Adipose tissue (tissue), 3 donors: Measurements from ENCODE around the gene GGT5. TPM values are rescaled to one million over a fixed set of nuclear protein-coding genes. Genes with fewer than 3 reads are reported as not detected.
A peak's percentile ranks its signal among the peaks of the same experiment; 100 is the strongest.
"Not testable (repeated sequence)": the region's sequence is repeated elsewhere in the genome, so short reads cannot be mapped to it uniquely, and the experiment has no call there.

Source experiments
- H3K27ac ChIP-seq: one replicate; pipeline ENCODE4 v1.5.1; 2013; ENCODE audit warnings: low read depth, low read length
- WGBS, 3 donors: extraction: QIAGEN DNeasy Blood & Tissue Kit; methylation state at CpG; one replicate each; pipeline ENCODE4 v1.1.7; 2013; 5-methylcytosine and 5-hydroxymethylcytosine counted together
- polyA plus RNA-seq, 3 donors: library from polyadenylated mRNA; stranded (reverse); fragments of 200-250 nt; gene quantifications; one replicate each; pipeline ENCODE4 v1.2.3, GENCODE V29; 2013
- donor health status: healthy with polysubstance abuse.
- donor health status: Bipolar disorder and iron deficiency.
- donor health status: healthy.

Gene GGT5
- polyA plus RNA-seq, 3 donors = 15.7 to 68.7 (median 51.3) TPM

DNA sequence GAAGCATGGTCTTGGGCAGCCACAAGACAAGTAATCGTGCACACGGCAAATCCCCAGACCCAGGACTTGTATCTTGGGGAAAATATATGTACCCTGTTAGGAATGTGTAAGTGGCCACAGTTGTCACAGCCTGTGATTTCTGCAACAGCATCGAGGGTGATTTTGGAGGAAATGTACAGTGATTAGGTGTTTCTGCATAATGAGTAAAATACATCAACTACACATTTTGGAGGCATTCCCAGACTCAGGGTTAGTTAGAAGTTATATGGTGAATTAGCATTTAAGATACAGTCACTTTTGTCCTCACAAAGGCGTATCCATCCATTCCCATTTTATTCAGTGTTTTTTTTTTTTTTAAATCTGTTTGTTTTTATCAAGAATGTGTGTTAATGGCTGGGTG is 35.2 kb downstream of the GGT5 start:
- H3K27ac ChIP-seq = no peak overlapping the region
- 69 to 89% (median 74%) methylated on average over 4 of the region's 4 CpGs for WGBS, 3 donors

DNA sequence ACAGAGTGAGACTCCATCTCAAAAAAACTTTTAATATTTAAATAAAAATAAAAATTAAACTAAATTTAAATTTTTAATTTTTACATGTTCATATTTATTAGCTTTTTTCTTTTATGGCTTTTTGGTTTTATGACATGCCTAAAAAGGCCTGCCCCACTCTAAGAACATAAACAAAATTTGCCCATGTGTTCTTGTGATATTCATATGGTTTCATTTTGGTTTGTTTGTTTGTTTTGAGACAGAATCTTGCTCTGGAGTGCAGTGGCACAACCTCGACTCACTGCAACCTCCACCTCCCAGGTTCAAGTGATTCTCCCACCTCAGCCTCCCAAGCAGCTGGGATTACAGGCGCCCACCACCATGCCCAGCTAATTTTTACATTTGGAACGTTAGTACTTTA is 35.9 kb downstream of the GGT5 start:
- no peak overlapping the region for H3K27ac ChIP-seq
- 82 to 88% (median 85%) methylated on average over 3 of the region's 3 CpGs for WGBS, 3 donors

DNA sequence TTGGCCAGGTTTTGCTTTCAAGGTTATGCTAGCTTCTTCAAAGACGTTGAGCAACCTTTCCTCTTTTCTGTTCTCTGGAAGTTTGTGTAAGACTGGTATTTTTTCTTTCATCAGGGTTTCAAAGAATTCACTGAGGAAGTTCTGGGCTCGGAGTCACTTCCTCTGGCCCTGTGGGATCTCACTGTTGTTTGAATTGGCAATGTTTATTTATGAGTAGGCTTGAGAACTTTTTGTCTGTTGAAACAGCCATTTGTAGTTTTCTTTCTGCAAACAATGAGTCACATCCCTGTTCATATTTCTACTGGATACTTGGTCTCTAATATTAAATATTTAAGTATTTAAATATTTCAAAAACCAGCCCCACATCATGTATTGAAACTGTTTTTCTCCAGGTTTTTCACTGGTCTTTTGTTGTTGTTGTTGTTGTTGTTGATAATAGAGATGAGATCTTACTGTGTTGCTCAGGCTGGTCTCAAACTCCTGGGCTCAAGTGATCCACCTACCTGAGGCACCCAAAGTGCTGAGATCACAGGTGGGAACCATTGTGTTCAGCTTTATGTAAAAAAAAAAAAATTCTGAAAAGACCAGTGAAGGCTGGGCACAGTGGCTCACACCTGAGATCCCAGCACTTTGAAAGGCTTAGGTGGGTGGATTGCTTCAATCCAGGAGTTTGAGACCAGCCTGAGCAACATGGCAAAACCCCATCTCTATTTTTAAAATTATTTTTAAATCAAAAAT is 36.7 kb downstream of the GGT5 start:
- peak overlapping the region; percentile 81 for H3K27ac ChIP-seq
- 1 to 2% (median 1%) methylated on average over 2 of the region's 2 CpGs for WGBS, 3 donors

DNA sequence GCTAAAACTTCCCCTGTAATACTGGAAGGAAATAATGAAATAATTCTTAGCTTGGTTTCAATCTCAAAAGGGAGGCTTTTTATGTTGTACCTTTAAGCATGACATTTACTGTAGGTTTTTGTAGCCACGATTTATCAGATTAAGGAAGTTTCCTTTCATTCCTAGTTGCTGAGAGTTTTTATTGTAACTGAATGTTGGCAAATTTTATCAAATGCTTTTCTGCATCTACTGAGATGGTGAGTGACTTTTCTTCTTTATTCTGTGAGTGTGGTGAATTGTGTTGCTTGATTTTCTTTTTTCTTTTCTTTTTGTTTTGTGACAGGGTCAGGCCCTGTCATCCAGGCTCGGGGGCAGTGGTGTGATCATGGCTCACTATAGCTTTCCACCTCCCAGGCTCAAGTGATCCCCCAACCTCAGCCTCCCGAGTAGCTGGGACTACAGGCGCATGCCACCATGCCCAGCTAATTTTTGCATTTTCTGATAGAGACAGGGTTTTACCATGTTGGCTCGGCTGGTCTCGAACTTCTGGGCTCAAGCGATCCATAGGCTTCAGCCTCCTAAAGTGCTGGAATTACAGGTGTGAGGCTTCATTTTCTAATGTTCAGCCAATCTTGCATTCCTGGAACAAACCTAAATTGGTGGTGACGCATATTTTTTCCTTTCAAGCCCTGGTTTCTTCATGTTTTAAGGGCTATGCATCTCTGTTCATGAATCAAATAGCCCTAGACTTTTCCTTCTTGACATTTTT is 37.4 kb downstream of the GGT5 start:
- peak overlapping the region; percentile 62 for H3K27ac ChIP-seq
- WGBS, 3 donors = 49 to 77% (median 50%) methylated on average over 8 of the region's 8 CpGs

DNA sequence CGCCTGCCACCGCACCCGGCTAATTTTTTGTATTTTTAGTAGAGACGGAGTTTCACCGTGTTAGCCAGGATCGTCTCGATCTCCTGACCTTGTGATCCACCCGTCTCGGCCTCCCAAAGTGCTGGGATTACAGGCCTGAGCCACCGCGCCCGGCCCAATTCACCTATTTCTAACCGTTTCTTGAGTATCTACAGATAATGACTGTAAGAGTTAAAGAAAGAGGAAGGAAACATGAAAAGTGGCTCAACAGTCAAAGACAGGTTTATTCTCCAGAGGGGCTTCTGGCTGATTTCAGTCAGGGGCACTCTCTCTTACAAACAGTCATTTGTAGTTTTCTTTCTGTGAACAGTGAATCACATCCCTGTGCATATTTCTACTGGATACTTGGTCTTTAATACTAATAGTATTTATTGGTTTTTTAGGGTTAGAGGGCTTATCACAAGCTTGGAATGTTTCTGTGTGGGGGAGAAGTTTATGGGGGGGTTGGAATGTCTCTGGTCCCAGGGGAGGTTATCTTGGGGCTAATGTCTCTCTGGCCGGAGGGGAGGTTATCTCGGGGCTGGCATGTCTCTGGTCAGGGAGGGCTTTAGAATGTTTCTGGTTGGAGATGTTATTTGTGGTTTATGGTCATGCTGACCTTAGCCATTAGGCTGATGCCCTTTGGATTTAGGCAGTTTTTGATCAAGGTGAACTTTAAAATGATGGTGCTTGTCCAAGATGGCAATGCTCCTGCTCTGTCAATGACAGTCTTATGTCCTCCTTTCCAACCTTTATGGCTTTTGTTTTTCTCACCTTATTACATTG is 38.2 kb downstream of the GGT5 start:
- WGBS, 3 donors = 56 to 88% (median 74%) methylated on average over 15 of the region's 15 CpGs

DNA sequence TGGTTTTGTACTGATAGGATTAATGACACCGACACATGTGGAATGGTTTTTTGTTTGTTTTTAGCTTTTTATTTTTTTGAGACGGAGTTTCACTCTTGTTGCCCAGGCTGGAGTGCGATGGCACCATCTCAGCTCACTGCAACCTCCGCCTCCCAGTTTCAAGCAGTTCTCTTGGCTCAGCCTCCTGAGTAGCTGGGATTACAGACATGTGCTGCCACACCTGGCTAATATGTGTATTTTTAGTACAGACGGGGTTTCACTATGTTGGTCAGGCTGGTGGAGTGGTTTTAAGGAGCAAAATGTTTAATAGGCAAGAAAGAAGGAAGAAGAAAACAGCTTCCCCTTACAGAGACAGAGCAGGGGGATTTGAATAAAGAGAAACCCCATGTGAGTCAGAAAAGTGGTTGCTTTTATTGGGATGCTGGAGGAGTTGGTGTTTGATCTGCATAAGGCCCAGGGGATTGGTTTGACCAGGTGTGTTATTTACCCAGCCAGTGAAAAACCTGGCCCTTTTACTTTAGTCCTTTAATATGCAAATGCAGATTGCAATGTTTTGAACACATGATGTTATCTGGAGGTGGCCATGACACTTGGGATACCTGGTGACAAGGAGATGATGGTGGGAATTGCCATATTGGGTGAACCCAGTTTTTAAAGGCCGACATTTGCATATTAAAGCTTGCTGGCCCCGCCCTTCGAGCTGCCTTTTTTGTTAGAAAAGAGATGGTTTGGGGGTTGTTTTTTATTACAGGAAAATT is 39.3 kb downstream of the GGT5 start:
- 87 to 92% (median 91%) methylated on average over 8 of the region's 8 CpGs for WGBS, 3 donors
- H3K27ac ChIP-seq = no peak overlapping the region

More for the DNA sequence above, 38.2 kb downstream of the GGT5 start:
- not testable (repeated sequence) for H3K27ac ChIP-seq

DNA sequence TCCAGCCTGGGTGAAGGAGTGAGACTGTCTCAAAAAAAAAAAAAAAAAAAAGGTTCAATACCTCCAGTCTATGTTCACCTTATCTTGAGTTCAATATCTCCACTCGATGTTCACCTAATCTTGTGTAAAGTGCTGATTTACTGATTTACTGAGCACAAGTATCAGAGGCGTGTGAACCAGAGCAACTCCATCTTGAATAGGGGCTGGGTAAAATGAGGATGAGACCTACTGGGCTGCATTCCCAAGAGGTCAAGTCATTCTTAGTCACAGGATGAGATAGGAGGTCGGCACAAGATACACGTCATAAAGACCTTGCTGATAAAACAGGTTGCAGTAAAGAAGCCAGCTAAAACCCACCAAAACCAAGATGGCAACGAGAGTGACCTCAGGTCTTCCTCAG is 41.0 kb downstream of the GGT5 start:
- 67 to 92% (median 89%) methylated on average over 5 of the region's 5 CpGs for WGBS, 3 donors
- not testable (repeated sequence) for H3K27ac ChIP-seq

DNA sequence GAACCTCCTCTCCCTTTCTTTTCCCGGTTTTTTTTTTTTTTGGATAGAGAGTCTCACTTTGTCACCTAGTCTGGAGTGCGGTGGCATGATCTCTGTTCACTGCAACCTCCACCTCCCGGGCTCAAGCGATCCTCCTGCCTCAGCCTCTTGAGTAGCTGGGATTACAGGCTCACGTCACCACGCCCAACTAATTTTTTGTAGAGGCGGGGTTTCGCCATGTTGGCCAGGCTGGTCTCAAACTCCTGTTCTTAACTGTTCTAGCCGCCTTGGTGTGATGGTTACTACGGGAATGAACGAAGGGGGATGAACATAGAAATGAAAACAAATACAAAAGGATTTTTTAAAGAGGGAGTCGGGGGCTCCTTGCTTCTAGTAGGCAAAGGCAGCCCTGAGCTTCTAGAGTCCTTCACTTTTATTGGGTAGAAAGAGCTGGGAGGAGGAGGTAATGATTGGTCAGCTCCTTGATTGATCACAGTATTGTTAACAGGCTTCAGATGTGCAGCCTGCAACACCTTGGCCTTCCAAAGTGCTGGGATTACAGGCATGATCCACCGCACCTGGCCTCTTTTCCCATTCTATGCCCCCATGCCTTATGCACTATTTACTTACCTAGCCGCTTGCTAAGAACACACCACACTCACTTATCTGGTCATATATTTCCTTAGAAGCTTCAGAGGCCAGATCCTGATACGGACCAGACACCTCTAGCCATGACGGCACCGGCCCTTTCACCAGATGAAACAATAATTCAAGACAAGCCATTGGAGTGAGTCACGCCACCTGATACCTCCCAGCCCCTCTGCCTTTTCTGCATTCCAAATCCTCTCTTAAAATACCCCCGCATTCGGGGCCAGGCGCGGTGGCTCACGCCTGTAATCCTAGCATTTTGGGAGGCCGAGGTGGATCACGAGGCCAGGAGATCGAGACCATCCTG is 42.9 kb downstream of the GGT5 start:
- no peak overlapping the region for H3K27ac ChIP-seq
- 94 to 95% (median 95%) methylated on average over 26 of the region's 26 CpGs for WGBS, 3 donors

DNA sequence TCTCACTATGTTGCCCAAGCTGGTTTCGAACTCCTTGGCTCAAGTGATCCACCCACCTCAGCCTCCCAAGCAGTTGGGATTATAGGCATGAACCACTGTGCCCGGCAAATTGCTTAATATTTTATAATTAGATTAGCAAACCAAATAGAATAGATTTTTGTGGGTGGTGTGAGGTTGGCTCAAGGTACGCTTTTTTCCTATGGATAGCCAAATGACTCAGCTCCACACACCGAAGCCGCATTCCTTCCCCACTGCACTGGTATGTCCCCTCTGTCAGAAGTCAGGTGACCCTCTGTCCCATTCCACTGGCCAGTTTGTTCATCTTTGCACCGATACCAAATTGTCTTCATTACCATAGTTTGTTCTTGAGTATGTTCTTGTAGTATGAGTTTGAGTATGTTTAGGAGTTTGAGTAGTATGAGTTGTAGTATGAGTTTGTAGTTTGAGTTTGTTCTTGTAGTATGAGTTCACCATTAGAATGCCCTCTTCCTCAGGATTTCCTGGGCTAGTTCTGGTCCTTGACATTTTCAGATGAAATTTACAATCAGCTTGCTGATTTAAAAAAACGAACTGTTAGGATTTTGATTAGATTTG is 44.2 kb downstream of the GGT5 start:
- no peak overlapping the region for H3K27ac ChIP-seq
- WGBS, 3 donors = 80 to 82% (median 81%) methylated on average over 7 of the region's 7 CpGs

DNA sequence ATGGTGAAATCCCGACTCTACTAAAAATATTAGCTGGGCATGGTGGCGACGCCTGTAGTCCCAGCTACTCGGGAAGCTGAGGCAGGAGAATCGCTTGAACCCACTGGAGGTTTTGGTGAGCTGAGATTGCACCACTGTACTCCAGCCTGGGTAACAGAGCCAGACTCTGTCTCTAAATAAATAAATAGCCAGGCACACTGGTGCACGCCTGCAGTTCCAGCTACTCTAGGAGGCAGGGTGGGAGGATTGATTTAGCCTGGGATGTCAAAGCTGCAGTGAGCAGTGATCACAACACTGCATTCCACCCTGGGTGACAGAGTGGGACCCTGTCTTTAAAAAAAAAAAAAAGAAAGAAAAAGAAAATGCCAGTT is 46.2 kb downstream of the GGT5 start:
- WGBS, 3 donors = 78 to 94% (median 90%) methylated on average over 6 of the region's 6 CpGs
- H3K27ac ChIP-seq = no peak overlapping the region

DNA sequence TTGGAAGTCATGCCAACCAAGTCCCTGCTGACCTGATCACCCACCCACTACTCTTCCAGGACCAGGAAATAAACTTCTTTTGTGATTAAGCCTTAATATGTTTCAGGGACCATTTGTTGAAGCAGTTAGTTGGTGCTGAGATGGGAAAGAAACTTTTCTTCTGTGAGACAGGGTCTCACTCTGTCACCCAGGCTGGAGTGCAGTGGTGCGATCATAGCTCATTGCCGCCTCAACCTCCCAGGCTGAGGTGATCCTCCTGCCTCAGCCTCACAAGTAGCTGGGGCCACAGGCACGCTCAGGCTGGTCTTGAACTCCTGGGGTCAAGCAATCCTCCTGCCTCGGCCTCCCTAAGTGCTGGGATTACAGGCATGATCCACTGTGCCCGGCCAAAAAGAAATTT is 53.0 kb downstream of the GGT5 start:
- 88 to 98% (median 96%) methylated on average over 5 of the region's 5 CpGs for WGBS, 3 donors
- H3K27ac ChIP-seq = no peak overlapping the region

DNA sequence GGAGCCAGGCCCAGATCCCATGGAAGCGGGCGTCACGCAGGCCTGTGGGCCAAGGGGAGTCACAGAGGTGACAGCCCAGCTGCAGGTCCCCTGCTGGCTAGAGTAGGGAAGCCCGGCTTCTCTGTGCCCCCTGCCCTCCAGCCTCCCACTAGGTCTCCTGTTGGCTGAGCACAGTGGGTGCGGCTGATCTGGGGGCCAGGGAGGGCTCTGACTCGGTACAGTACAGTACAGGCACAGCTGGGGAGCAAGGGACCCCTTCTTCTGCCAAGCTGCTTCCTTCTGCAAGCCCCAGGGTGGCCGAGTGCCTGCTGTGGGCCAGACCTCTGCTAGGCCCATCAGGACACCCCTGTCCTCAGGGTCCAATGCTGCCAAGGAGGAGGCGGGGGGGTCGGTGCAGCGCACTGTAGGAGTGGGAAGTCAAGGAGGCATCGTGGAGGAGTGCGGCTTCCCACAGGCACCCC is 53.5 kb downstream of the GGT5 start:
- H3K27ac ChIP-seq = no peak overlapping the region
- WGBS, 3 donors = 83 to 89% (median 85%) methylated on average over 12 of the region's 12 CpGs

DNA sequence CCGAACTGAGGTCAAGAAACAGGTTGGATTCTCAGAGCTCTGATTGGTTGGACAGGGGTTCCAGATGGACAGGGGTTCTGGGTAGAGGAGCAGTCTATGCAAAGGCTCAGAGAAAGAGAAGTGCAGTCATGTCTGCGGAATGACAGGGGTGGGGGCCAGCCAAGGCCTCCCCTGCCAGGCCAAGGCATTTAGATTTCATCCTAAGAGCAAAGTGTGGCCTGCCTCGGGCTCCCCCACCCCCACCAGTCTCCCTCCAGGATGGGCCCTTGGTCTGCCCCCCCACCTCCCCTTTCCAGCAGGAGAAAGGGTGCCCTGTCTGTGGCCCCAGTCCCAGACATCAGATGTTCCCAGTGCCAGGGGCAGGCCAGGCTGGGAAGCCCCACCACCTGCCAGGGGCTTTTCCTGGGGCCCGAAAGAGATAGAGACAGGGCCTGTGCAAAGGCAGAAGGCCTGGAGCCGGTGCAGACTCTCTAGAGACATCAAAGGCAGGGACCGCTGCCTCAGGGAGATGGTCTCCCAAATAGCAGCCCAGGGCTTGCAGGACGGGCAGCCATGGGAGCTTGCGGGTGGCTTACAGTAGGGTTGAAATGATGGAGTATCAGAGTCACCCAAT is 54.2 kb downstream of the GGT5 start:
- H3K27ac ChIP-seq = no peak overlapping the region
- WGBS, 3 donors = 90 to 94% (median 93%) methylated on average over 8 of the region's 8 CpGs

DNA sequence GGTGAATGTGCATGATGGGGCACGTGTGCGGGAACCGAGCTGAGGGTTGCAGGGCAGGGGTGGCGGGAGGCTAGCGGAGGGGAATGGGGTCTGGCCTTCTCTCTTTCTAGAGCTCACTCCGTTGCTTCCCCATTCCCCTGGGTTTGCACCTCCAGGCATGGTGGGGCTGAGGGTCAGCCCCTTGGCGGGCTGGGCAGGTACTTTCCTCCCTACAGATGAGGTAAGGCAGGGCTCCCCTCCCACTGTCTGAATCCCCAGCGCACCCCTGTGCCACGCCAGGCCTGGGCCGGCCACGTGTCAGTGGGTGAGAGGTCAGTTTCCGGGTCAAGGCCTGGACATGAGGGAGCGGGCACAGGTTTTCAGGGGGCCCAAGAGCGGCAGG is 54.7 kb downstream of the GGT5 start:
- no peak overlapping the region for H3K27ac ChIP-seq
- WGBS, 3 donors = 79 to 84% (median 82%) methylated on average over 14 of the region's 14 CpGs

DNA sequence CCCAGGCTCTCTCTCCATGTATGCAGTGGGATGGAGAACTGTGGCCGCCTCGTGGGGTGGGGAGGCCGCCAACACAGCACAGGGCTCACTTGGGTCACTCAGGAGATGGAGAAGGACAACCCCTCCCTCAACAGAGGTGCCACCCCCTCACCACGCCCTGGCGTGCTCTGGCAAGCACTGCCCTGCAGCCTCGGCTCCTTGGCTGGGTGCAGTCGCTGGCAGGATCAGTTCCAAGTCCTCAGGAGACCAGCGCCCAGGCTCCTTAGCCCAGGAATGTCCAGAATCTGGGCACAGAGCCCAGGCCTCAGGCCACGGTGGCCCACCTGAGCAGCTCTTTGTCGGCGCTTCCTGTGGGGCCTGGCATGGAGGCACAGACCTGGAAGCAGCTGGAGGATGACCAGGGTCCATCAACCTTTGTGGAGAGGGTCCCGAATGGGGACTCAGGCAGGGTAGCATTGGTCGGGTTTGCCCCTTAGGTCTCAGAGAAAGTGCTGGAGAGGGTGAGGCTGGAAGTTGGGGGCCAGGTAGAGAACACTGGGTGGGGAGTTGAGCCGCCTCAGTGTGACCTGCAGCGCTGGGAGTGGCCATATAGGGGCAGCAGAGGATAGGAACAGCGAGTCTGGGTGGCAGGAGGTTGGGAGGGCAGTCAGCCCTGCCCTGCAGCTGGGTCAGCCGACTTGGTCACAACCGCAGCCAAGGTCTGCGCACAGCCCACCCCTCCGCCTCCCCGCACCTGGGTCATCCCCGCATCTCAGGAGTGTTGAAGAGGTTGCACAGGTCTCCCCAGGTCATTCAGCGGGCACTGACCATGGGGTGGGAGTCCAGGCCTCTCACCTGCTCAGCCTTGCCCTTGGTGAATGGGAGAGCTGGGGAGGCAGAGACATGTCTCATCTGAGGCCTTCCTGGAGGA is 55.4 kb downstream of the GGT5 start:
- WGBS, 3 donors = 36 to 44% (median 38%) methylated on average over 21 to 23 of the region's 23 CpGs
- H3K27ac ChIP-seq = no peak overlapping the region
